Activated T-cell treated with anti-CD3 and anti-CD28 coated beads, Interleukin-2, amount 50 U/mL, for 24 hours (primary cell): ENCODE results near the gene ZNF511.
"Not testable (repeated sequence)": the region's sequence is repeated elsewhere in the genome, so short reads cannot be mapped to it uniquely, and the experiment has no call there.

Experiments used
- DNase-seq: peaks from one replicate; pipeline ENCODE4 v3.0.0-alpha.2; 2020
- H3K27ac Mint-ChIP-seq: 2 replicates; pipeline ENCODE4 v1.8.0; 2020; ENCODE audit warnings: mild to moderate bottlenecking, mixed read lengths
- H3K27me3 Mint-ChIP-seq: 2 replicates; pipeline ENCODE4 v1.8.0; 2020; ENCODE audit warnings: mixed read lengths
- H3K36me3 Mint-ChIP-seq: 2 replicates; pipeline ENCODE4 v1.8.0; 2020; ENCODE audit warnings: low read depth, mixed read lengths
- H3K4me1 Mint-ChIP-seq: 2 replicates; pipeline ENCODE4 v1.8.0; 2020; ENCODE audit warnings: low read depth, mixed read lengths
- H3K4me3 Mint-ChIP-seq: 2 replicates; pipeline ENCODE4 v1.8.0; 2020; ENCODE audit warnings: mild to moderate bottlenecking, moderate library complexity, mixed read lengths
- H3K9me3 Mint-ChIP-seq: 2 replicates; pipeline ENCODE4 v1.8.0; 2020; ENCODE audit warnings: mixed read lengths

ZNF511 gene

GRCh38 chr10:133308421-133309099 lies at the start of gene ZNF511, which contains the start of gene TUBGCP2:
Gene ZNF511, plus strand, starts transcription at chr10:133308914. Its CDS starts 30 bp downstream, at chr10:133308944.
Gene TUBGCP2, minus strand, starts transcription at chr10:133308872. Its CDS starts 5,931 bp downstream, at chr10:133302941.
- Mint-ChIP-seq H3K4me1 (peaks cover 44% of the 10 kb centered on the region), H3K9me3 (no peaks in the 10 kb centered on the region), H3K27me3 (no peaks in the 10 kb centered on the region), H3K27ac (peak within 1 kb of the TSS; percentile 98), H3K4me3 (peak within 1 kb of the TSS; percentile 96), H3K36me3 (peaks cover 69% of the 10 kb centered on the region)
- DNase-seq: peak; percentile 96

DNA sequence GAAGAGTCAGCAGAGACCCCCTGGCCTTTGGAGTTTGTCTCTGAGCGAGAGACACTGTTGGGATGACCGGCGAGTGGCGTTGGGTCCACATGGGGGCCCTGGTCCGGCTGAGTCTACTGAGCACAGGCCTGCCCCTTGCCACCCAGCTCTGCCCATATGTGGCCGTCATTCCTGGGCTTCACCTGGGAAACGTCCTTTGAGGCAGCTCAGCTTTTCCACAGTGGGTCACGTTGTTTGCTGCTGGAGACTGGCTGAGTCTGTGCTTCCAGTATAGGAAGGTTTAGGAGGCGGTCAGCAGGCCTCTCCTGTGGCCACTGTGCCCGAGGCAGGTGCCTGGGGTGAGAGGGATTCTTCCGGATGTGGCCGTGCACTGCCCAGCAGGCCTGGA lies 49.1 kb upstream of the ZNF511 start:
- Mint-ChIP-seq H3K4me3 (peak overlapping the region; percentile 63), H3K4me1 (peaks cover 66% of the 10 kb centered on the region)

DNA sequence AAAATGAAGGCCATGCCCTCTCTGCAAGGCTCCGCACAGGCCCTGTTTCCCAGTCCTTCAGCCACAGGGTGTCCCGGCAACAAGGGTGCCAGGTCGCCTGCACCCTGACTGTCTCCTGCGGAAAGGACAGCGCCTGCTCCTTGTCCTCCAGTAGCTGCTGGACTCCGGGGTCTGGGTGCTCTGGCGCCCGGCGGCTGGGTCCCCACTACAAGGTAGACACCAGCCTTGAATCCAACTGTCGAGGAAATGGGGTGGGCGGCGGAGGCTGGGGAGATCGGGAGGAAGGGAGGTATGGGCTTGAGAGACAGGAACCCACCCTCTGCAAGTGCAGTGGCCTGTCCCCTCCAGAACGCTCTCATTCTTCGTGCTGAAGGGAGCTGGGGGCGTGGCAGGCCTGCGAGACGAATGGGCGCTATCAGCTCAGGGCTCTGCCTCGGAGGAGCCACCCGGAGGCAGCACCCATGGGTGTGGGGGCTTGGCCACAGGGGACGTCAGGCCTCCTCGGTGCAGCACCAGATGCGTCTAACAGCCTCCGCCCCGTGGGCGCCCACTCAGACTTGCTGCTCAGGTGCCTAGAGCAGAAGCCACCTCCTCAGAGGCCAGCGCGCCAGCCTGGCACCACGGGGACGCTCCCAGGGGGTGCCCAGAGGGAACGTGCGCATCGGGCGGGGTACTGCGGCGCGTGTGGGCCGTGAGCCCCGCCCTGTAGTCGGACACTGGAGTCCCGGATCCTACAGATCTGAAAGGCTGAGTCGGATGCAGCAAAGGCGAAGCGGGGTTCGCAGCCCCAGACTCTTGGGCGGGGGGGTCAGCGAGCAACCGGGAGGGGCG lies 47.6 kb upstream of the ZNF511 start:
- Mint-ChIP-seq H3K4me1 (peaks cover 79% of the 10 kb centered on the region), H3K4me3 (peak overlapping the region; percentile 80), H3K36me3 (peaks cover 32% of the 10 kb centered on the region), H3K27me3 (no peaks in the 10 kb centered on the region), H3K9me3 (no peaks in the 10 kb centered on the region), H3K27ac (peak overlapping the region; percentile 93)
- peak; percentile 82 for DNase-seq

More for the DNA sequence above, 49.1 kb upstream of the ZNF511 start:
- Mint-ChIP-seq H3K27me3 (no peaks in the 10 kb centered on the region), H3K27ac (peak overlapping the region; percentile 97), H3K9me3 (no peaks in the 10 kb centered on the region), H3K36me3 (peaks cover 22% of the 10 kb centered on the region)
- DNase-seq: no peak

DNA sequence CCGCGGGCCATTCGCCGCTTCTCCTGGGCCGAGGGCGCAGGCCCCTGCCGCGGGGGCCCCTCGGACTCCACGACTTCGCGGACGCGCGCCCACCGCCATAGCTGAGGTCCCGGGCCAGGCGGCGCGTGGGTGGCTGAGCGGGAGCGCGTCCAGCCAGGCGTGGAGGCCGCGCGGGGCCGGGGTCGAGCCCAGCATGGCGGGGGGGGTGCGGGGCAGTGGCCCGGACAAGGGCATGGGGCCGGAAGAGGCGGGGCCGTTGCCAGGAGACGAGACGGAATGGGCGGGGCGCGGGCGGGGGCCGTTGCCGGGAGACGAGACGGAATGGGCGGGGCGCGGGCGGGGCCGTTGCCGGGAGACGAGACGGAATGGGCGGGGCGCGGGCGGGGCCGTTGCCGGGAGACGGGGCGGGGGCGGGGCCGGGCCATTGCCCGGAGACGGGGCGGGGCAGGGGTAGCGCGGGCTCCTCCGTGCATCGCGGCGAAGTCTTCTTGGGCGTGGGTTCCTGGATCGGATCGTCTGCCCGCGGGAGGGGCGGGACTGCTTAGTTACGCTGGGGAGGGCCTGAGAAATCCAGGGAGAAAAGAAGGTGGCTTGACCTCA lies 46.9 kb upstream of the ZNF511 start:
- peak; percentile 91 for DNase-seq
- H3K36me3 Mint-ChIP-seq: peaks cover 36% of the 10 kb centered on the region
- H3K4me3 Mint-ChIP-seq: peak overlapping the region; percentile 80
- no peaks in the 10 kb centered on the region for H3K27me3 Mint-ChIP-seq
- peak overlapping the region; percentile 64 for H3K27ac Mint-ChIP-seq
- H3K4me1 Mint-ChIP-seq: peaks cover 79% of the 10 kb centered on the region
- no peaks in the 10 kb centered on the region for H3K9me3 Mint-ChIP-seq

GRCh38 chr10:133262696-133263095 lies 46.0 kb upstream of the ZNF511 start:
- Mint-ChIP-seq H3K27ac (peak overlapping the region; percentile 59), H3K9me3 (no peaks in the 10 kb centered on the region), H3K4me1 (peaks cover 70% of the 10 kb centered on the region), H3K27me3 (no peaks in the 10 kb centered on the region), H3K4me3 (peak overlapping the region; percentile 67), H3K36me3 (peaks cover 45% of the 10 kb centered on the region)
- DNase-seq: peak; percentile 46

DNA sequence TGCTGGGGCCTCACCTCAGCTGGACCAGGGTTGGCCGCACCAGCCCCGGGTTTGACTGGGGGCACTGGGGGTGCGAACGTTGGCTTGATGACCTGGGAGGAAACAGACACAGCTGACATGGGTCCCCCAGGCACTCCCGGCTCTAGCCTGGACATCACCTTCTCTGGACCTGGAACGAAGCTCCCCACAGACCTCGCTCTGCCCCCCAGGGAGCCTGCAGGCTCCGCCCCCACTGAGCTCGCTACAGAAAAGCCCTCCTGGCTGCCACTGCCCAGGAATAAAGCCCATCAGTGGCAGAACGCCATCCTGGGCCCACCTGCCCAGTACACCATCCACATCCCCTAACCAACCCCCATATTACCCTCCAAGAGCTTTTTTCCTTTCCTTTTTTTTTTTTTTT lies 45.0 kb upstream of the ZNF511 start:
- Mint-ChIP-seq H3K27ac (no peak overlapping the region), H3K36me3 (peaks cover 49% of the 10 kb centered on the region)

GRCh38 chr10:133264461-133264860 lies 44.3 kb upstream of the ZNF511 start:
- Mint-ChIP-seq H3K9me3 (no peaks in the 10 kb centered on the region), H3K27ac (no peak overlapping the region), H3K36me3 (peaks cover 54% of the 10 kb centered on the region), H3K4me3 (no peak overlapping the region), H3K27me3 (no peaks in the 10 kb centered on the region), H3K4me1 (peaks cover 56% of the 10 kb centered on the region)
- peak; percentile 39 for DNase-seq

More for the DNA sequence above, 45.0 kb upstream of the ZNF511 start:
- Mint-ChIP-seq H3K4me1 (peaks cover 62% of the 10 kb centered on the region), H3K9me3 (no peaks in the 10 kb centered on the region), H3K27me3 (no peaks in the 10 kb centered on the region), H3K4me3 (no peak overlapping the region)
- DNase-seq: no peak

- peaks cover 59% of the 10 kb centered on the region for H3K36me3 Mint-ChIP-seq
- not testable (repeated sequence) for H3K4me3 Mint-ChIP-seq, H3K27me3 Mint-ChIP-seq, H3K27ac Mint-ChIP-seq, H3K9me3 Mint-ChIP-seq, DNase-seq
- peaks cover 50% of the 10 kb centered on the region for H3K4me1 Mint-ChIP-seq
Measured at GRCh38 chr10:133265052-133265451, 43.7 kb upstream of the ZNF511 start.

- Mint-ChIP-seq H3K27ac (no peak overlapping the region), H3K9me3 (no peaks in the 10 kb centered on the region), H3K27me3 (no peaks in the 10 kb centered on the region), H3K4me1 (peaks cover 38% of the 10 kb centered on the region), H3K4me3 (no peak overlapping the region), H3K36me3 (peaks cover 69% of the 10 kb centered on the region)
- DNase-seq: no peak
Measured at GRCh38 chr10:133266056-133266795, 42.5 kb upstream of the ZNF511 start.

- Mint-ChIP-seq H3K4me3 (no peak overlapping the region), H3K27ac (no peak overlapping the region), H3K9me3 (no peaks in the 10 kb centered on the region), H3K36me3 (peaks cover 78% of the 10 kb centered on the region), H3K27me3 (no peaks in the 10 kb centered on the region), H3K4me1 (peaks cover 35% of the 10 kb centered on the region)
- no peak for DNase-seq
Measured at GRCh38 chr10:133267293-133267692, 41.4 kb upstream of the ZNF511 start.

DNA sequence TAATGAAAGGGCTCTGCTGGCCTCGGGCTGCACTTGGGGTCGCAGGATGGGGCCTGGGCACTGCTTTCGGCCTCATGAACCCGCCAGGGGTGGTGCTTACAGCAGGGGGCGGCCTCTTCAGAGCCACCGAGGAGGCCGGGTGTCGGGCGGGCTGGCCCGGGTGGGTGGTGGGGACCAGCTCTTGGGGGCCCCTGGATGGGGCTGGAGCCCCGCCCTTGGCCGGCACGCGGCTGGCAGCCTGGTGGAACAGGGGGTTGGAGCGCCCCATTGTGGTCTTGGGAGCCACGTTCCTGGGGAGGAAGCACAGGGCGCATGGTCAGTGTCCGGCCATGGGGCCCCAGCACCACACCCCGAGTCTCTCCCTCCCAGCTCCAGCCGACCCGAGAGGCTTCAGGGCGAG lies 40.9 kb upstream of the ZNF511 start:
- Mint-ChIP-seq H3K36me3 (peaks cover 77% of the 10 kb centered on the region), H3K27ac (no peak overlapping the region), H3K9me3 (no peaks in the 10 kb centered on the region), H3K4me1 (peaks cover 29% of the 10 kb centered on the region), H3K27me3 (no peaks in the 10 kb centered on the region), H3K4me3 (no peak overlapping the region)
- DNase-seq: no peak

DNA sequence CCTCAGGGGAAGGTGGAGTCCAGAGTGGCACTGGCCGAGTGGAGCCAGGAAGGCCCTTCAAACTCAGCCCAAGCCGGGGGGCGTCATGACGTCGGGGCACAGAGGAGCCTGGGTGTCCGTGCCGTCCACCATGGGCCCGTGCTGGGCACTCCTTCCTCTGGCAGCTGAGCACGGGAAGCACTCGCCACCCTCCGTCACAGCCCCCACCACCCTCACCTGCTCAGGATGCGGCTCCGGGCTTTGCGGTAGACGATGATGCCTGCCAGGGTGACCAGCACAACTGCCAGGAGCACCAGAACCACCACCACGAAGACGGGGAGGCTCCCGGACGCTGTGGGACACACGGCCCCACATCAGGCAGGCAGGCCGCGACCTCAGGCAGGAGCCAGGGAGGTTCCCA lies 40.2 kb upstream of the ZNF511 start:
- H3K9me3 Mint-ChIP-seq: no peaks in the 10 kb centered on the region
- H3K27me3 Mint-ChIP-seq: no peaks in the 10 kb centered on the region
- peaks cover 23% of the 10 kb centered on the region for H3K4me1 Mint-ChIP-seq
- no peak overlapping the region for H3K27ac Mint-ChIP-seq
- H3K36me3 Mint-ChIP-seq: peaks cover 76% of the 10 kb centered on the region
- no peak for DNase-seq
- no peak overlapping the region for H3K4me3 Mint-ChIP-seq

- DNase-seq: no peak
- H3K36me3 Mint-ChIP-seq: peaks cover 68% of the 10 kb centered on the region
- peaks cover 15% of the 10 kb centered on the region for H3K4me1 Mint-ChIP-seq
- H3K9me3 Mint-ChIP-seq: no peaks in the 10 kb centered on the region
- no peak overlapping the region for H3K4me3 Mint-ChIP-seq
- H3K27ac Mint-ChIP-seq: no peak overlapping the region
- no peaks in the 10 kb centered on the region for H3K27me3 Mint-ChIP-seq
Measured at GRCh38 chr10:133269367-133269766, 39.3 kb upstream of the ZNF511 start.

DNA sequence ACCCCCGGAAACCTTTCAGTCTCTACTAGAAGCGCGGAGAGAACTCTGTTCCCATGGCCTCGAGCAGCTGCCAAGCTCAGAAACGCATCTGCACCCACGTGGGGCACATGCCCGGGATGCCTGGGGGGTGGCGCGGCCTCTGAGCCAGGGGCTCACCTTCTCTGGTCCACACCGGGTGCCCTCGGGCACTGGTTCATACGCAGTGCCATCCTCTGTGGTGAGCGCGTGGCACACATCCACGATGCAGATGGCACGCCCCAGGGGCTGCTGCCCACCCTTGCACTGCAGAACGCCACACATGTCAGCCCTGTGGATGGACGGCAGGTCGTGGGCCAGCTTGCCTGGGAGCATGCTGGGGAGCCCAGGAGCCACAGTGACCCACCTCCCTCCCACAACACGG lies 38.5 kb upstream of the ZNF511 start:
- Mint-ChIP-seq H3K4me3 (no peak overlapping the region), H3K27me3 (no peaks in the 10 kb centered on the region), H3K36me3 (peaks cover 72% of the 10 kb centered on the region), H3K9me3 (no peaks in the 10 kb centered on the region), H3K4me1 (peaks cover 15% of the 10 kb centered on the region), H3K27ac (no peak overlapping the region)
- no peak for DNase-seq
